HepG2 (cell line): ENCODE data around the gene LIMD2. TPM values are rescaled to one million over a fixed set of nuclear protein-coding genes. Genes with fewer than 3 reads are reported as not detected.

Experiments
- DMAP1 ChIP-seq: IDR thresholded peaks from 2 replicates; pipeline ENCODE4 v1.6.1; 2016
- GFI1 ChIP-seq: sonication (generic); formaldehyde crosslinking; IDR thresholded peaks from 2 replicates; pipeline ENCODE4 v1.5.0; 2020; ENCODE audit warnings: missing genetic modification reagents, mild to moderate bottlenecking, borderline replicate concordance
- HMGA1 ChIP-seq: sonication (generic); formaldehyde crosslinking; conservative IDR thresholded peaks from 2 replicates; pipeline ENCODE4 v1.4.0; 2020; ENCODE audit warnings: missing genetic modification reagents
- MAFG ChIP-seq: sonication (generic); formaldehyde crosslinking; IDR thresholded peaks from 2 replicates; pipeline ENCODE4 v1.5.1; 2020; ENCODE audit warnings: mild to moderate bottlenecking, missing genetic modification reagents
- NFYC ChIP-seq: IDR thresholded peaks from 2 replicates; pipeline ENCODE4 v1.6.1; 2016; ENCODE audit warnings: missing genetic modification reagents, missing compliant biosample characterization
- POLR2AphosphoS2 ChIP-seq: IDR thresholded peaks from 2 replicates; pipeline ENCODE4 v1.6.1; 2011; ENCODE audit warnings: low read depth, low read length, improper control_type of control experiment
- PPARG ChIP-seq: conservative IDR thresholded peaks from 2 replicates; pipeline ENCODE4 v1.6.1; 2016; ENCODE audit warnings: missing biosample characterization, missing genetic modification reagents
- SRSF9 ChIP-seq: fragments of 200-400 bp; formaldehyde crosslinking; IDR thresholded peaks from 2 replicates; pipeline ENCODE4 v1.6.1; 2018; ENCODE audit warnings: borderline replicate concordance, mild to moderate bottlenecking, low read depth, low read length; ENCODE audit not compliant: insufficient read depth, poor library complexity, severe bottlenecking
- ZFP36L1 ChIP-seq: sonication (generic); formaldehyde crosslinking; IDR thresholded peaks from 2 replicates; pipeline ENCODE4 v1.8.0; 2022; ENCODE audit warnings: mild to moderate bottlenecking, missing genetic modification reagents, moderate library complexity
- ZNF264 ChIP-seq: sonication (generic); formaldehyde crosslinking; IDR thresholded peaks from 2 replicates; pipeline ENCODE4 v1.4.0; 2020; ENCODE audit warnings: missing genetic modification reagents
- ZNF773 ChIP-seq: sonication (generic); formaldehyde crosslinking; IDR thresholded peaks from 2 replicates; pipeline ENCODE4 v1.4.0; 2020; ENCODE audit warnings: missing genetic modification reagents, borderline replicate concordance
- polyA plus RNA-seq, 8 experiments: library from polyadenylated mRNA; depleted of rRNA in 3 of 8; stranded (reverse) in 7 of 8; unstranded in 1 of 8; fragments of >200 nt; fragmentation: Illumina TruSeq in 4 of 8; extraction: Trizol in 4 of 8; gene quantifications; 2 replicates each; pipeline versions ENCODE4 v1.2.1 to v1.2.3, GENCODE V29; 2011 to 2016; ENCODE audit warnings: low read depth in 4 of 8, missing spikeins in 1 of 8, mixed read lengths in 1 of 8; ENCODE audit not compliant: insufficient read depth in 1 of 8
- total RNA-seq, 5 experiments: library from RNA; depleted of rRNA; stranded (reverse); fragments of >200 nt; fragmentation: Illumina TruSeq; extraction: Trizol; gene quantifications; 2 replicates each; pipeline ENCODE4 v1.2.3, GENCODE V29; 2016; ENCODE audit warnings: low read depth in 1 of 5
- TF ChIP-seq, protein P1 (sequence below): sonication (generic); formaldehyde crosslinking; IDR thresholded peaks from 2 replicates; pipeline ENCODE4 v1.4.0; 2020; ENCODE audit warnings: low read depth, mild to moderate bottlenecking, missing genetic modification reagents
- TF ChIP-seq, protein P2 (sequence below): sonication (generic); formaldehyde crosslinking; IDR thresholded peaks from 2 replicates; pipeline ENCODE4 v1.8.0; 2022; ENCODE audit warnings: low read depth, missing genetic modification reagents
- TF ChIP-seq, protein P3 (sequence below): IDR thresholded peaks from 2 replicates; pipeline ENCODE4 v1.6.1; 2016; ENCODE audit warnings: missing compliant biosample characterization, missing genetic modification reagents, borderline replicate concordance
- TF ChIP-seq, protein P4 (sequence below): sonication (generic); formaldehyde crosslinking; IDR thresholded peaks from 2 replicates; pipeline ENCODE4 v1.5.0; 2020; ENCODE audit warnings: missing genetic modification reagents, mild to moderate bottlenecking, borderline replicate concordance
- TF ChIP-seq, protein P5 (sequence below), 2 experiments: sonication (generic) in 1 of 2; formaldehyde crosslinking in 1 of 2; IDR thresholded peaks; 2 replicates each; pipeline versions ENCODE4 v1.4.0 to v1.6.1; 2018 to 2020; ENCODE audit warnings: missing genetic modification reagents in 2 of 2, borderline replicate concordance in 1 of 2, low read depth in 1 of 2, mild to moderate bottlenecking in 1 of 2, missing biosample characterization in 1 of 2

LIMD2 gene
- total and polyA plus RNA-seq, 2 of the 13 experiments (the other 11 are each of a cell fraction or from before 2014, with no cell fraction given): 9.0 to 20.8 TPM

DNA sequence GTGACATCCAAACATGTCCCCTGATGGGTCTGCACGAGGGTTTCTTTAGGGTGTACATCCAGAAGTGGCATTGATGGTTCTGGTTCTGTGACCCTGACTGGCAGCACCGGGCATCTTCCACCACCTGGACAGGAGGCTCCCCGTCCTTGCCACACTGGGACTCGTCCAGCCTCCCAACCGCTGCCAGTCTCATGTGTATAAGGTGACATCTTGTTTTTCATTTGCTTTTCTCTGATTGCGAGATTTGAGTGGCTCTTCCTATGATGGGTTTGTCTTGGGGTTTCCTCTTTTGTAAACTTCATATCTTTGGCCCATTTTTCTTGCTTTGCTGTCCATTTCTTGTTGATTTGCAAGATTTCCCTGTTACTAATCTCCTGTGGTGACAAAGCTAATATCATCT, 9.2 kb upstream of the LIMD2 start (continued):
- TF ChIP-seq, protein P1, sequence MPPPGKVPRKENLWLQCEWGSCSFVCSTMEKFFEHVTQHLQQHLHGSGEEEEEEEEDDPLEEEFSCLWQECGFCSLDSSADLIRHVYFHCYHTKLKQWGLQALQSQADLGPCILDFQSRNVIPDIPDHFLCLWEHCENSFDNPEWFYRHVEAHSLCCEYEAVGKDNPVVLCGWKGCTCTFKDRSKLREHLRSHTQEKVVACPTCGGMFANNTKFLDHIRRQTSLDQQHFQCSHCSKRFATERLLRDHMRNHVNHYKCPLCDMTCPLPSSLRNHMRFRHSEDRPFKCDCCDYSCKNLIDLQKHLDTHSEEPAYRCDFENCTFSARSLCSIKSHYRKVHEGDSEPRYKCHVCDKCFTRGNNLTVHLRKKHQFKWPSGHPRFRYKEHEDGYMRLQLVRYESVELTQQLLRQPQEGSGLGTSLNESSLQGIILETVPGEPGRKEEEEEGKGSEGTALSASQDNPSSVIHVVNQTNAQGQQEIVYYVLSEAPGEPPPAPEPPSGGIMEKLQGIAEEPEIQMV (CRISPR knock-in tag): no peak
- TF ChIP-seq ZNF264 (no peak), POLR2AphosphoS2 (no peak), DMAP1 (CRISPR knock-in tag) (no peak), MAFG (CRISPR knock-in tag) (no peak), SRSF9 (no peak), ZFP36L1 (CRISPR knock-in tag) (no peak), HMGA1 (CRISPR knock-in tag) (no peak), NFYC (CRISPR knock-in tag) (no peak), PPARG (CRISPR knock-in tag) (no peak), ZNF773 (CRISPR knock-in tag) (no peak), GFI1 (CRISPR knock-in tag) (no peak)
- TF ChIP-seq, protein P2, sequence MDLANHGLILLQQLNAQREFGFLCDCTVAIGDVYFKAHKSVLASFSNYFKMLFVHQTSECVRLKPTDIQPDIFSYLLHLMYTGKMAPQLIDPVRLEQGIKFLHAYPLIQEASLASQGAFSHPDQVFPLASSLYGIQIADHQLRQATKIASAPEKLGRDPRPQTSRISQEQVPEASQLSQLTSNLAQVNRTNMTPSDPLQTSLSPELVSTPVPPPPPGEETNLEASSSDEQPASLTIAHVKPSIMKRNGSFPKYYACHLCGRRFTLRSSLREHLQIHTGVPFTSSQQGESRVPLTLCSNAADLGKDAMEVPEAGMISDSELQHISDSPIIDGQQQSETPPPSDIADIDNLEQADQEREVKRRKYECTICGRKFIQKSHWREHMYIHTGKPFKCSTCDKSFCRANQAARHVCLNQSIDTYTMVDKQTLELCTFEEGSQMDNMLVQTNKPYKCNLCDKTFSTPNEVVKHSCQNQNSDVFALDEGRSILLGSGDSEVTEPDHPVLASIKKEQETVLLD (CRISPR knock-in tag): no peak
- TF ChIP-seq, protein P3, sequence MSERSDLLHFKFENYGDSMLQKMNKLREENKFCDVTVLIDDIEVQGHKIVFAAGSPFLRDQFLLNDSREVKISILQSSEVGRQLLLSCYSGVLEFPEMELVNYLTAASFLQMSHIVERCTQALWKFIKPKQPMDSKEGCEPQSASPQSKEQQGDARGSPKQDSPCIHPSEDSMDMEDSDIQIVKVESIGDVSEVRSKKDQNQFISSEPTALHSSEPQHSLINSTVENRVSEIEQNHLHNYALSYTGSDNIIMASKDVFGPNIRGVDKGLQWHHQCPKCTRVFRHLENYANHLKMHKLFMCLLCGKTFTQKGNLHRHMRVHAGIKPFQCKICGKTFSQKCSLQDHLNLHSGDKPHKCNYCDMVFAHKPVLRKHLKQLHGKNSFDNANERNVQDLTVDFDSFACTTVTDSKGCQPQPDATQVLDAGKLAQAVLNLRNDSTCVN (CRISPR knock-in tag): no peak
- TF ChIP-seq, protein P4, sequence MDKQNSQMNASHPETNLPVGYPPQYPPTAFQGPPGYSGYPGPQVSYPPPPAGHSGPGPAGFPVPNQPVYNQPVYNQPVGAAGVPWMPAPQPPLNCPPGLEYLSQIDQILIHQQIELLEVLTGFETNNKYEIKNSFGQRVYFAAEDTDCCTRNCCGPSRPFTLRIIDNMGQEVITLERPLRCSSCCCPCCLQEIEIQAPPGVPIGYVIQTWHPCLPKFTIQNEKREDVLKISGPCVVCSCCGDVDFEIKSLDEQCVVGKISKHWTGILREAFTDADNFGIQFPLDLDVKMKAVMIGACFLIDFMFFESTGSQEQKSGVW (CRISPR knock-in tag): no peak
- TF ChIP-seq, protein P5, sequence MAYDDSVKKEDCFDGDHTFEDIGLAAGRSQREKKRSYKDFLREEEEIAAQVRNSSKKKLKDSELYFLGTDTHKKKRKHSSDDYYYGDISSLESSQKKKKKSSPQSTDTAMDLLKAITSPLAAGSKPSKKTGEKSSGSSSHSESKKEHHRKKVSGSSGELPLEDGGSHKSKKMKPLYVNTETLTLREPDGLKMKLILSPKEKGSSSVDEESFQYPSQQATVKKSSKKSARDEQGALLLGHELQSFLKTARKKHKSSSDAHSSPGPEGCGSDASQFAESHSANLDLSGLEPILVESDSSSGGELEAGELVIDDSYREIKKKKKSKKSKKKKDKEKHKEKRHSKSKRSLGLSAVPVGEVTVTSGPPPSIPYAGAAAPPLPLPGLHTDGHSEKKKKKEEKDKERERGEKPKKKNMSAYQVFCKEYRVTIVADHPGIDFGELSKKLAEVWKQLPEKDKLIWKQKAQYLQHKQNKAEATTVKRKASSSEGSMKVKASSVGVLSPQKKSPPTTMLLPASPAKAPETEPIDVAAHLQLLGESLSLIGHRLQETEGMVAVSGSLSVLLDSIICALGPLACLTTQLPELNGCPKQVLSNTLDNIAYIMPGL (CRISPR knock-in tag; IDR thresholded peaks at IDR 0.05; ENCODE audit: borderline replicate concordance in 1 of 2, low read depth in 1 of 2): no peak
